Ishikawa (cell line): ENCODE data around the gene USP50.

ENCODE experiments used
- CEBPB ChIP-seq: IDR thresholded peaks from 2 replicates; pipeline ENCODE4 v1.6.1; 2012
- EP300 ChIP-seq: IDR thresholded peaks from 2 replicates; pipeline ENCODE4 v1.6.1; 2012; ENCODE audit warnings: borderline replicate concordance
- TAF1 ChIP-seq: IDR thresholded peaks from 2 replicates; pipeline ENCODE4 v1.6.1; 2012; ENCODE audit warnings: low read depth, mild to moderate bottlenecking
- TCF12 ChIP-seq: IDR thresholded peaks from 2 replicates; pipeline ENCODE4 v1.6.1; 2012; ENCODE audit warnings: low read depth
- TF ChIP-seq, protein P1 (sequence below): IDR thresholded peaks from 2 replicates; pipeline ENCODE4 v1.6.1; 2012
- TF ChIP-seq, protein P2 (sequence below): IDR thresholded peaks from 2 replicates; pipeline ENCODE4 v1.6.1; 2012

DNA sequence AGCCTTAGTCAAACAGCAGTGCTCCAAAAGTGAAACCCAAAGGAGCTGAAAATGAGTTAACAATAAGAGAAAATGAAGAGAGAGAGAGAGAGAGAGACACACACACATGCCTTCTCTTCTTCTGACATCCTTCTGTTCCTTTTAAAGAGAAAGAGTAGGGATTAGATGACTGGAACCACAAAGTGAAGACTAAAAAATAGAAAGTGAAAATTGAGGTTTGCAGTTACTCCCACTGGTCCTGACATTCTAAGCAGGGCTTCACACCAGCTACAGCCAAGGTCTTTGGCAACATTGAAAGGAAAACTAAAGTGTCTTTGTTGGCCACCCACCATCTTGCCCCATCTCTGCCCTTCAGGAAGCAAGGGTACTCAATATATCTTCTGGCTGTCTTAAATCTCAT lies 59.2 kb downstream of the USP50 start:
- no peak for TF ChIP-seq TAF1
- no peak for TF ChIP-seq EP300
- no peak for TF ChIP-seq CEBPB
- TF ChIP-seq, protein P1, sequence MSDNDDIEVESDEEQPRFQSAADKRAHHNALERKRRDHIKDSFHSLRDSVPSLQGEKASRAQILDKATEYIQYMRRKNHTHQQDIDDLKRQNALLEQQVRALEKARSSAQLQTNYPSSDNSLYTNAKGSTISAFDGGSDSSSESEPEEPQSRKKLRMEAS = no peak
- no peak for TF ChIP-seq TCF12
- TF ChIP-seq, protein P2, sequence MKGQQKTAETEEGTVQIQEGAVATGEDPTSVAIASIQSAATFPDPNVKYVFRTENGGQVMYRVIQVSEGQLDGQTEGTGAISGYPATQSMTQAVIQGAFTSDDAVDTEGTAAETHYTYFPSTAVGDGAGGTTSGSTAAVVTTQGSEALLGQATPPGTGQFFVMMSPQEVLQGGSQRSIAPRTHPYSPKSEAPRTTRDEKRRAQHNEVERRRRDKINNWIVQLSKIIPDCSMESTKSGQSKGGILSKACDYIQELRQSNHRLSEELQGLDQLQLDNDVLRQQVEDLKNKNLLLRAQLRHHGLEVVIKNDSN = no peak
